ENCODE results near the gene TTLL11. TPM values are rescaled to one million over a fixed set of nuclear protein-coding genes. Genes with fewer than 3 reads are reported as not detected.

The TTLL11 gene
- total RNA-seq, 4 donors from 2014 or later: 3.0 to 9.9 (median 7.4) TPM

- Histone ChIP-seq H3K27me3 (no peaks in the 10 kb centered on the region), H3K36me3 (no peaks in the 10 kb centered on the region), H3K4me1 (peaks cover 0 to 19% (median 4%) of the 10 kb centered on the region in 4 donors), H3K4me3 (no peak overlapping the region), H3K27ac (peak overlapping the region in 1 of 4 donors; percentile 50), H3K9me3 (no peaks in the 10 kb centered on the region)
- no peak for DNase-seq
- no peak for TF ChIP-seq CTCF (IDR thresholded peaks at IDR 0.05)
- TF ChIP-seq POLR2A (IDR thresholded peaks at IDR 0.05): no peak
Measured at GRCh38 chr9:122086873-122087272, 6.2 kb downstream of the TTLL11 start.

- peaks cover 0 to 3% (median 0%) of the 10 kb centered on the region in 4 donors for H3K4me1 ChIP-seq
- H3K27ac ChIP-seq: no peak overlapping the region
- H3K9me3 ChIP-seq: no peaks in the 10 kb centered on the region
- H3K4me3 ChIP-seq: no peak overlapping the region
- DNase-seq: no peak
- no peaks in the 10 kb centered on the region for H3K36me3 ChIP-seq
- TF ChIP-seq CTCF (IDR thresholded peaks at IDR 0.05): no peak
- no peak for TF ChIP-seq POLR2A (IDR thresholded peaks at IDR 0.05)
- no peaks in the 10 kb centered on the region for H3K27me3 ChIP-seq
Measured at GRCh38 chr9:122085260-122085659, 7.8 kb downstream of the TTLL11 start.

GRCh38 chr9:122084026-122084675 lies 9.0 kb downstream of the TTLL11 start:
- no peak overlapping the region for H3K27ac ChIP-seq
- no peak for DNase-seq
- no peaks in the 10 kb centered on the region for H3K36me3 ChIP-seq
- H3K4me3 ChIP-seq: no peak overlapping the region
- no peaks in the 10 kb centered on the region for H3K27me3 ChIP-seq
- TF ChIP-seq POLR2A (IDR thresholded peaks at IDR 0.05) (no peak), CTCF (IDR thresholded peaks at IDR 0.05) (no peak)
- H3K9me3 ChIP-seq: no peaks in the 10 kb centered on the region
- H3K4me1 ChIP-seq: no peaks in the 10 kb centered on the region

GRCh38 chr9:122080986-122081385 lies 12.1 kb downstream of the TTLL11 start:
- DNase-seq: no peak
- no peaks in the 10 kb centered on the region for H3K36me3 ChIP-seq
- no peak overlapping the region for H3K4me3 ChIP-seq
- TF ChIP-seq CTCF (IDR thresholded peaks at IDR 0.05) (no peak), POLR2A (IDR thresholded peaks at IDR 0.05) (no peak)
- H3K27me3 ChIP-seq: no peaks in the 10 kb centered on the region
- no peaks in the 10 kb centered on the region for H3K9me3 ChIP-seq
- peak overlapping the region in 1 of 4 donors; percentile 16 for H3K27ac ChIP-seq
- no peaks in the 10 kb centered on the region for H3K4me1 ChIP-seq

- Histone ChIP-seq H3K27ac (no peak overlapping the region), H3K9me3 (no peaks in the 10 kb centered on the region), H3K4me1 (no peaks in the 10 kb centered on the region), H3K27me3 (no peaks in the 10 kb centered on the region), H3K4me3 (no peak overlapping the region), H3K36me3 (no peaks in the 10 kb centered on the region)
- no peak for DNase-seq
- TF ChIP-seq CTCF (IDR thresholded peaks at IDR 0.05): no peak
- TF ChIP-seq POLR2A (IDR thresholded peaks at IDR 0.05): no peak
Measured at GRCh38 chr9:122078557-122078956, 14.6 kb downstream of the TTLL11 start.

All from Peyer's patch (tissue), 4 donors.